SU-DHL-6 (cell line): Measurements from ENCODE around the gene LEP.

ENCODE experiments used
- H2AFZ ChIP-seq: fragments of 200-600 bp; sonication (generic); 2 replicates; pipeline ENCODE4 v1.6.1; 2014; ENCODE audit warnings: low read depth, mild to moderate bottlenecking, moderate library complexity, mixed read lengths, antibody characterized with exemption, low read length; ENCODE audit not compliant: severe bottlenecking
- H3F3A ChIP-seq: fragments of 200-600 bp; shearing (Covaris generic); 2 replicates; pipeline ENCODE4 v1.6.0; 2016; ENCODE audit warnings: antibody characterized with exemption, mild to moderate bottlenecking; ENCODE audit not compliant: insufficient read depth
- H3K27ac ChIP-seq: fragments of 200-600 bp; sonication (generic); 2 replicates; pipeline ENCODE4 v1.5.1; 2016; ENCODE audit warnings: low read depth, mild to moderate bottlenecking, low read length, moderate library complexity, mixed read lengths
- H3K27me3 ChIP-seq: fragments of 200-600 bp; sonication (generic), shearing (Covaris generic); 2 replicates; pipeline ENCODE4 v1.6.0; 2014; ENCODE audit warnings: mild to moderate bottlenecking, low read length
- H3K36me3 ChIP-seq: fragments of 200-600 bp; sonication (generic); 2 replicates; pipeline ENCODE4 v1.6.1; 2014; ENCODE audit warnings: mild to moderate bottlenecking, low read length, mixed read lengths
- H3K4me2 ChIP-seq: fragments of 300-600, 200-600 bp; shearing (Covaris generic), sonication (generic); 2 replicates; pipeline ENCODE4 v1.6.0; 2014; ENCODE audit warnings: low read length, low read depth, mild to moderate bottlenecking; ENCODE audit not compliant: poor library complexity, severe bottlenecking
- H3K4me3 ChIP-seq: fragments of 200-600 bp; sonication (generic); 2 replicates; pipeline ENCODE4 v1.5.1; 2014; ENCODE audit warnings: antibody characterized with exemption, low read length, mild to moderate bottlenecking, mixed read lengths; ENCODE audit not compliant: insufficient read depth, poor library complexity, severe bottlenecking
- H3K79me2 ChIP-seq: fragments of 200-600 bp; sonication (generic); 2 replicates; pipeline ENCODE4 v1.6.1; 2014; ENCODE audit warnings: mild to moderate bottlenecking, low read length, moderate library complexity; ENCODE audit not compliant: insufficient read depth
- H3K9ac ChIP-seq: fragments of 200-600 bp; sonication (generic); 2 replicates; pipeline ENCODE4 v1.7.0; 2014; ENCODE audit warnings: mild to moderate bottlenecking, low read length
- H3K9me2 ChIP-seq: fragments of 200-600 bp; sonication (generic); replicated peaks from 2 replicates; pipeline ENCODE4 v1.6.1; 2014; ENCODE audit warnings: low read length; ENCODE audit not compliant: insufficient read depth
- H3K9me3 ChIP-seq: fragments of 200-600 bp; sonication (generic); 2 replicates; pipeline ENCODE4 v1.6.1; 2014; ENCODE audit warnings: low read length, mixed read lengths; ENCODE audit not compliant: insufficient read depth
- H4K20me1 ChIP-seq: fragments of 200-600 bp; sonication (generic); 2 replicates; pipeline ENCODE4 v1.6.1; 2014; ENCODE audit warnings: low read depth, mild to moderate bottlenecking, antibody characterized with exemption, low read length, moderate library complexity, mixed read lengths
- CTCF ChIP-seq: fragments of 200-600 bp; sonication (generic); IDR thresholded peaks from one replicate; pipeline ENCODE4 v1.5.1; 2017; ENCODE audit warnings: antibody characterized with exemption, mild to moderate bottlenecking, low read length, moderate library complexity; ENCODE audit not compliant: insufficient read depth, poor library complexity, severe bottlenecking
- EZH2phosphoT487 ChIP-seq: fragments of 200-600 bp; sonication (generic), shearing (Covaris generic); conservative IDR thresholded peaks from 2 replicates; pipeline ENCODE4 v1.6.1; 2018; ENCODE audit warnings: mild to moderate bottlenecking, antibody characterized with exemption, low read length, moderate library complexity, mixed read lengths

The LEP gene

GRCh38 chr7:128231677-128232076 is 9.4 kb upstream of the LEP start:
- H2AFZ ChIP-seq, result no peak overlapping the region
- H3K36me3 ChIP-seq, result no peaks in the 10 kb centered on the region
- H3K4me2 ChIP-seq, result no peak overlapping the region
- no peak overlapping the region for H3K9ac ChIP-seq
- H3K79me2 ChIP-seq, result no peaks in the 10 kb centered on the region
- H3F3A ChIP-seq, result no peaks in the 10 kb centered on the region
- no peak for TF ChIP-seq CTCF
- no peaks in the 10 kb centered on the region for H3K27me3 ChIP-seq
- no peaks in the 10 kb centered on the region for H3K9me3 ChIP-seq
- H3K4me3 ChIP-seq, result no peak overlapping the region
- no peaks in the 10 kb centered on the region for H3K9me2 ChIP-seq
- no peaks in the 10 kb centered on the region for H4K20me1 ChIP-seq
- no peak overlapping the region for H3K27ac ChIP-seq

GRCh38 chr7:128233471-128233870 is 7.6 kb upstream of the LEP start:
- Histone ChIP-seq H4K20me1 (no peaks in the 10 kb centered on the region), H3K9me3 (no peaks in the 10 kb centered on the region), H3K79me2 (no peaks in the 10 kb centered on the region), H3K4me2 (no peak overlapping the region), H3F3A (no peaks in the 10 kb centered on the region), H3K9ac (no peak overlapping the region), H3K36me3 (no peaks in the 10 kb centered on the region), H3K9me2 (no peaks in the 10 kb centered on the region), H3K27ac (no peak overlapping the region), H2AFZ (no peak overlapping the region), H3K4me3 (no peak overlapping the region), H3K27me3 (no peaks in the 10 kb centered on the region)
- TF ChIP-seq EZH2phosphoT487 (no peak), CTCF (no peak)

- H3K79me2 ChIP-seq, result no peaks in the 10 kb centered on the region
- no peak overlapping the region for H3K4me2 ChIP-seq
- H3K27me3 ChIP-seq, result no peaks in the 10 kb centered on the region
- H3K9ac ChIP-seq, result no peak overlapping the region
- H3K36me3 ChIP-seq, result no peaks in the 10 kb centered on the region
- no peaks in the 10 kb centered on the region for H3F3A ChIP-seq
- H3K9me3 ChIP-seq, result no peaks in the 10 kb centered on the region
- no peaks in the 10 kb centered on the region for H4K20me1 ChIP-seq
- H3K27ac ChIP-seq, result no peak overlapping the region
- H2AFZ ChIP-seq, result no peak overlapping the region
- TF ChIP-seq EZH2phosphoT487, result no peak
- no peak overlapping the region for H3K4me3 ChIP-seq
- H3K9me2 ChIP-seq, result no peaks in the 10 kb centered on the region
Measured at GRCh38 chr7:128234476-128235026, 6.5 kb upstream of the LEP start.

GRCh38 chr7:128235471-128235870 is 5.6 kb upstream of the LEP start:
- Histone ChIP-seq H3K27me3 (no peaks in the 10 kb centered on the region), H3F3A (no peaks in the 10 kb centered on the region), H3K4me2 (no peak overlapping the region), H3K9me2 (no peaks in the 10 kb centered on the region), H3K27ac (no peak overlapping the region), H2AFZ (no peak overlapping the region), H4K20me1 (no peaks in the 10 kb centered on the region), H3K9ac (no peak overlapping the region), H3K36me3 (no peaks in the 10 kb centered on the region), H3K9me3 (no peaks in the 10 kb centered on the region), H3K4me3 (no peak overlapping the region), H3K79me2 (no peaks in the 10 kb centered on the region)
- TF ChIP-seq CTCF, result no peak
- no peak for TF ChIP-seq EZH2phosphoT487
